Muscle layer of duodenum (tissue), 2 donors: Measurements from ENCODE around the gene UTP15.

Experiments
- H3K27ac ChIP-seq: one replicate; pipeline ENCODE4 v1.7.0; 2013; ENCODE audit warnings: mild to moderate bottlenecking, low read length
- H3K27me3 ChIP-seq: one replicate; pipeline ENCODE4 v1.7.0; 2013; ENCODE audit warnings: low read depth, mild to moderate bottlenecking, control low read depth, low read length
- H3K36me3 ChIP-seq, 2 donors: one replicate each; pipeline ENCODE4 v1.7.0; 2013; ENCODE audit warnings: low read length in 2 of 2, control low read depth in 1 of 2, mild to moderate bottlenecking in 1 of 2; ENCODE audit not compliant: insufficient read depth in 2 of 2, control insufficient read depth in 1 of 2
- H3K4me1 ChIP-seq, 2 donors: one replicate each; pipeline ENCODE4 v1.7.0; 2013; ENCODE audit warnings: low read length in 2 of 2, mild to moderate bottlenecking in 2 of 2, control low read depth in 1 of 2, moderate library complexity in 1 of 2; ENCODE audit not compliant: insufficient read depth in 2 of 2, control insufficient read depth in 1 of 2
- H3K4me3 ChIP-seq, 2 donors: one replicate each; pipeline ENCODE4 v1.7.0; 2013; ENCODE audit warnings: low read length in 2 of 2, low read depth in 1 of 2, mild to moderate bottlenecking in 1 of 2
- H3K9me3 ChIP-seq, 2 donors: one replicate each; pipeline ENCODE4 v1.7.0; 2013; ENCODE audit warnings: low read length in 2 of 2, control low read depth in 1 of 2, mild to moderate bottlenecking in 1 of 2; ENCODE audit not compliant: control insufficient read depth in 1 of 2
- donor health status: healthy.

UTP15 gene

GRCh38 chr5:73534971-73535370, 30.6 kb upstream of the UTP15 start:
- no peaks in the 10 kb centered on the region for H3K4me1 ChIP-seq
- no peaks in the 10 kb centered on the region for H3K9me3 ChIP-seq
- H3K4me3 ChIP-seq: no peak overlapping the region
- H3K36me3 ChIP-seq: no peaks in the 10 kb centered on the region
- no peaks in the 10 kb centered on the region for H3K27me3 ChIP-seq
- no peak overlapping the region for H3K27ac ChIP-seq

- Histone ChIP-seq H3K4me1 (peaks cover 0 to 6% of the 10 kb centered on the region in 2 donors), H3K27me3 (no peaks in the 10 kb centered on the region), H3K4me3 (no peak overlapping the region), H3K9me3 (no peaks in the 10 kb centered on the region), H3K27ac (no peak overlapping the region), H3K36me3 (no peaks in the 10 kb centered on the region)
Measured at GRCh38 chr5:73539730-73540129, 25.8 kb upstream of the UTP15 start.

- no peak overlapping the region for H3K4me3 ChIP-seq
- no peaks in the 10 kb centered on the region for H3K9me3 ChIP-seq
- H3K36me3 ChIP-seq: no peaks in the 10 kb centered on the region
- H3K4me1 ChIP-seq: peaks cover 0 to 6% of the 10 kb centered on the region in 2 donors
- no peaks in the 10 kb centered on the region for H3K27me3 ChIP-seq
- H3K27ac ChIP-seq: no peak overlapping the region
Measured at GRCh38 chr5:73540192-73540591, 25.4 kb upstream of the UTP15 start.

GRCh38 chr5:73542020-73542419, 23.5 kb upstream of the UTP15 start:
- Histone ChIP-seq H3K4me1 (peaks cover 0 to 6% of the 10 kb centered on the region in 2 donors), H3K4me3 (no peak overlapping the region), H3K36me3 (no peaks in the 10 kb centered on the region), H3K27me3 (no peaks in the 10 kb centered on the region), H3K9me3 (no peaks in the 10 kb centered on the region), H3K27ac (peak overlapping the region; percentile 10)

DNA sequence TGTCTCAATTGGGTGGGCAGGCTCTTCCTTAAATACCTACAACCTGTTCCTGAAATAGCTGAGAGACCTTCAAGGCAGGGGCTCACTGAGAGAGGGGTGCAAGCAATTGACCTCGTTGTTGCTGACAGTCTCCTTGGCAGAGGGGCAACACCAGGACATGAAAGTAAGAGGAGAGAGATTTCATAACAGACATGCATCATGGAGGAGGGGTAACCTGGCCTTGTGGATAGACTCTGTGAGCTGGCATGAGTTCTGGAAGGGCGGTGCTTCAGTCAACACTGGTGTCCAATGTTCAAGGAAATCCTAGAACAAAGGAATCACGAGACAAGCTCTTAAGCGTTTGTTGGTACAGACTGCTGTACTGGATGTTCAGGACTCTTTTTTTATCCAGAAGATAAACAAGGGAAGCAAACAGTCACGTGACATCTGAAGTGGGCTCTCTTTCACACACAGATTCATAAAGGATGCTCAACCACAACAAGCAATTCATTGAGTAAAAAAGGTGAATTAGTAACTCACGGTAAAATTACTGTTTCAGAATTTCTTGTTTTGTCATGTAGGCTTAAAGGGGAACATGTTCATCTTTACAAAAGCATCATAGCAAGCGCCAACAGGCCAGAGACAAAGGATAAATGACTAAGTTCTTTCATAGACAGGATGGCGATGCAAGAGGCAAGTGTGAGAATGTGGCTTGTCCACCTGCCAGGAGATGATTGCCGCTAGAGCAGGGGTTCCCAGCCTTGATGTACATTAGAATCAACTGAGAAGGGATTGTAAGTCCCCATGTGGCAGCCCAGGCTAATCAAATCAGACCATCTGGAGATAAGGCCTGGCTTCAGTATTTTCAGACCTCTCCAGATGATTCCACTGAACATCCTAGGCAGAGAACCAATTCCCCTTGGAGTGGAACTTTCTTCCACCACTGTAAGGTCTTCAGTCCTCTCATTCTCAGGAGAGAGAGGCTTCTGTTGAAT, 20.8 kb upstream of the UTP15 start:
- Histone ChIP-seq H3K27ac (no peak overlapping the region), H3K9me3 (no peaks in the 10 kb centered on the region), H3K36me3 (no peaks in the 10 kb centered on the region), H3K4me1 (peaks cover 0 to 6% of the 10 kb centered on the region in 2 donors), H3K4me3 (no peak overlapping the region), H3K27me3 (no peaks in the 10 kb centered on the region)

DNA sequence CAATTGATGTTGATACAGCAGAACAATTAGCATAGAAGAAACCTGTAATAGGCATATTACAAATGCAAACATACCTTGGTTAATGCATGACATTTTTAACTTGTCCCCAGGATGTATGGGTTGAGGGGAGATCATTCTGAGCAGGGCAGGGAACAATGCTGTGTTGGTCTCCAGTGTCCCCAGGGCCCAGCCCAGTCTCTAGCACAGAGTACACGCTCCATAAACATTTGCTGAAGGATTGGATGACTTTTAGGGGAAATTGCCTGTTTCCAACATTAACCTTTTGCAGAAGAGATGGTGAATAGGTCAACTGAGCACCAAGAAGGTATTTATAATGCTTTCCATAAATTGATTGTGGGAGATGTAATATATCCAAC, 20.2 kb upstream of the UTP15 start:
- Histone ChIP-seq H3K27ac (no peak overlapping the region), H3K4me1 (peaks cover 0 to 6% of the 10 kb centered on the region in 2 donors), H3K27me3 (no peaks in the 10 kb centered on the region), H3K9me3 (no peaks in the 10 kb centered on the region), H3K4me3 (no peak overlapping the region), H3K36me3 (no peaks in the 10 kb centered on the region)

DNA sequence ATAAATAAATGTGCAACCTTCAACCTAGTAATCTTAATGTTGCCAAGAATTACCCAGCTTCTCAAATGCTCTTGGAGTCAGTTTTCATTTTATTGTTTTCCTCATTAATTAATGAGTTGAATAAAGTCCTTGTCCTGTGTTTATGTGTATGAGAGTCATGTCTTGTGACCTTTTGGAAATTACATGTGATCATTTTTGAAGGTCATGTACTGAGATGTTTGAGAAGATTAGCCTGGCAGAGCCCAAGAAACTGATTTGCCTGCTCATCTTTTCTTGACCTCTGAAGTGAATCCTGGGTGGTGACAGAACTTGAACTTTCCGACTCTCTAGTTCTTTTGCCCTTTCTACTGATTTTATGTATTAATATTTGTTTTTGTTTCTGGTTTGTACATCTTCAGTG, 15.5 kb upstream of the UTP15 start:
- no peak overlapping the region for H3K4me3 ChIP-seq
- no peaks in the 10 kb centered on the region for H3K4me1 ChIP-seq
- peaks cover 21 to 24% of the 10 kb centered on the region in 2 donors for H3K36me3 ChIP-seq
- H3K27ac ChIP-seq: no peak overlapping the region
- H3K9me3 ChIP-seq: no peaks in the 10 kb centered on the region
- H3K27me3 ChIP-seq: no peaks in the 10 kb centered on the region

DNA sequence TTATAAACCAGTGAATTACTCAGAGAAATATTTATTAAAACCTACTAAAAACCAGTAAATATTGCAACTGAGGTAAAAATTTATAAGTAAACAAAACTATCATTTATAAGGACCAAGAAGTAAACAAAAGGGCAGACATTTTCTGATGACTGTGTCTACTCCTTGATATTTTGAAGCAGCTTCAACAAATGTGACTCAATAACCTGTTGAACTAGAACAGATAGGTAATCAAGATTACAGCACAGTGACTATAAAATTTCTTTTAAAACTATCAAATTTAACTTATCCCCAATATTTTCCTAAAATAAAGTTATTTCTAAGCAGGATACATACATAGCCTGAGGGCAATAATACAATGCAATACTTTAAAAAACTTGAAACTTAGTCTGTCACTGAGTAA, 12.9 kb upstream of the UTP15 start:
- Histone ChIP-seq H3K4me1 (no peaks in the 10 kb centered on the region), H3K36me3 (peaks cover 27 to 36% of the 10 kb centered on the region in 2 donors), H3K27me3 (no peaks in the 10 kb centered on the region), H3K27ac (no peak overlapping the region), H3K4me3 (no peak overlapping the region), H3K9me3 (no peaks in the 10 kb centered on the region)

- Histone ChIP-seq H3K4me1 (peaks cover 8 to 11% of the 10 kb centered on the region in 2 donors), H3K9me3 (no peaks in the 10 kb centered on the region), H3K4me3 (no peak overlapping the region), H3K27me3 (no peaks in the 10 kb centered on the region), H3K27ac (no peak overlapping the region), H3K36me3 (peaks cover 30 to 61% of the 10 kb centered on the region in 2 donors)
Measured at GRCh38 chr5:73558950-73559349, 6.6 kb upstream of the UTP15 start.

- Histone ChIP-seq H3K4me3 (peak overlapping the region; percentile 89 to 96), H3K4me1 (peaks cover 22 to 31% of the 10 kb centered on the region in 2 donors), H3K27ac (peak overlapping the region; percentile 88), H3K9me3 (no peaks in the 10 kb centered on the region), H3K27me3 (no peaks in the 10 kb centered on the region), H3K36me3 (peaks cover 17 to 34% of the 10 kb centered on the region in 2 donors)
Measured at GRCh38 chr5:73564018-73564417, 1.5 kb upstream of the UTP15 start.

DNA sequence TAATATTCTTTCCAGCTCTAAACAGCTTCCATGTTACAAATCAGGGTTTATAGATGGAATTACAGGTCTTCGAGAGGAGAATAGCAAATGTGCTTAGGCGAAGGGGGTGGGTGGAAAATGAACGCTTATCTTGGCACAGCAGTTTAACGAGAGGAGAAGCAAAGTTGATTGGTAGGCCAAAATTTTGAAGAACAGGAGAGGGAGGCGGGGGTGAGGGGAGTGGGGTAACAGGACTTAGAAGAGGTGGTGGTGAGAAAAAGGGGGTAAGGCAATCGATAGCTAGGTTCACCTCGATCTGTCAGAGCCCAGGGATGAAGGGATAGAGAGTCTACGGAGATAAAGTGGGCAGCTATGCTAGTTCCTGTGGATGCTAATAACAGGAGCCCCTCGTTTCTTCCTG, 868 bp upstream of the UTP15 start:
- Histone ChIP-seq H3K9me3 (no peaks in the 10 kb centered on the region), H3K4me3 (peak overlapping the region; percentile 89 to 96), H3K4me1 (peaks cover 22 to 31% of the 10 kb centered on the region in 2 donors), H3K27ac (peak overlapping the region; percentile 88), H3K27me3 (no peaks in the 10 kb centered on the region), H3K36me3 (peaks cover 17 to 37% of the 10 kb centered on the region in 2 donors)
